H9 (cell line): ENCODE measurements around the gene CYP19A1. TPM values are rescaled to one million over a fixed set of nuclear protein-coding genes. Genes with fewer than 3 reads are reported as not detected.

Source experiments
- DNase-seq: peaks from one replicate; pipeline ENCODE4 v3.0.0-alpha.2; 2017
- H2AFZ ChIP-seq: one replicate; pipeline ENCODE4 v1.6.1; 2013; ENCODE audit warnings: mild to moderate bottlenecking, low read length, control low read depth, moderate library complexity
- H2AK5ac ChIP-seq: 2 replicates; pipeline ENCODE4 v1.6.1; 2013; ENCODE audit warnings: low read length, control low read depth, mixed read lengths; ENCODE audit not compliant: insufficient read length
- H2BK120ac ChIP-seq: one replicate; pipeline ENCODE4 v1.6.1; 2013; ENCODE audit warnings: low read depth, mild to moderate bottlenecking, low read length, control low read depth, inconsistent platforms; ENCODE audit not compliant: poor library complexity, severe bottlenecking
- H2BK12ac ChIP-seq: 2 replicates; pipeline ENCODE4 v1.6.1; 2013; ENCODE audit warnings: low read length, control low read depth, mixed read lengths, low read depth; ENCODE audit not compliant: insufficient read length
- H2BK15ac ChIP-seq: 2 replicates; pipeline ENCODE4 v1.6.1; 2013; ENCODE audit warnings: low read depth, low read length, control low read depth
- H2BK20ac ChIP-seq: one replicate; pipeline ENCODE4 v1.6.1; 2013; ENCODE audit warnings: low read depth, mild to moderate bottlenecking, low read length, control low read depth, inconsistent platforms; ENCODE audit not compliant: poor library complexity, severe bottlenecking
- H2BK5ac ChIP-seq: 2 replicates; pipeline ENCODE4 v1.6.1; 2013; ENCODE audit warnings: low read length, control low read depth, mixed read lengths; ENCODE audit not compliant: insufficient read length
- H3K14ac ChIP-seq: 2 replicates; pipeline ENCODE4 v1.6.1; 2013; ENCODE audit warnings: low read length, control low read depth; ENCODE audit not compliant: insufficient read depth
- H3K18ac ChIP-seq: 2 replicates; pipeline ENCODE4 v1.6.1; 2013; ENCODE audit warnings: low read depth, mild to moderate bottlenecking, mixed read lengths, low read length, control low read depth; ENCODE audit not compliant: insufficient read length
- H3K23ac ChIP-seq: 2 replicates; pipeline ENCODE4 v1.6.1; 2013; ENCODE audit warnings: low read length, control low read depth, mixed read lengths, low read depth; ENCODE audit not compliant: insufficient read length
- H3K23me2 ChIP-seq: 2 replicates; pipeline ENCODE4 v1.6.1; 2013; ENCODE audit warnings: low read depth, mild to moderate bottlenecking, mixed read lengths, low read length, control low read depth; ENCODE audit not compliant: insufficient read length, poor library complexity, severe bottlenecking
- H3K27ac ChIP-seq: 2 replicates; pipeline ENCODE4 v1.5.1; 2013; ENCODE audit warnings: low read length, control low read depth, mixed read lengths, low read depth; ENCODE audit not compliant: insufficient read length
- H3K27me3 ChIP-seq: 2 replicates; pipeline ENCODE4 v1.6.1; 2013; ENCODE audit warnings: low read length, control low read depth, inconsistent platforms; ENCODE audit not compliant: insufficient read depth
- H3K4ac ChIP-seq: 2 replicates; pipeline ENCODE4 v1.6.1; 2013; ENCODE audit warnings: low read depth, mild to moderate bottlenecking, control low read depth, inconsistent platforms, low read length, moderate library complexity
- H3K4me1 ChIP-seq: 2 replicates; pipeline ENCODE4 v1.6.1; 2013; ENCODE audit warnings: low read length, control low read depth, inconsistent platforms; ENCODE audit not compliant: insufficient read depth
- H3K4me2 ChIP-seq: 2 replicates; pipeline ENCODE4 v1.6.1; 2013; ENCODE audit warnings: low read length, control low read depth, mixed read lengths; ENCODE audit not compliant: insufficient read length, insufficient read depth
- H3K56ac ChIP-seq: 2 replicates; pipeline ENCODE4 v1.6.1; 2013; ENCODE audit warnings: low read depth, mild to moderate bottlenecking, mixed read lengths, low read length, control low read depth; ENCODE audit not compliant: insufficient read length
- H3K79me1 ChIP-seq: 2 replicates; pipeline ENCODE4 v1.6.1; 2013; ENCODE audit warnings: low read depth, mild to moderate bottlenecking, moderate library complexity, low read length, control low read depth, inconsistent platforms; ENCODE audit not compliant: insufficient read depth, poor library complexity, severe bottlenecking
- H3K79me2 ChIP-seq: 2 replicates; pipeline ENCODE4 v1.6.1; 2013; ENCODE audit warnings: low read length, control low read depth, inconsistent platforms; ENCODE audit not compliant: insufficient read depth
- H3K9ac ChIP-seq: 2 replicates; pipeline ENCODE4 v1.6.1; 2013; ENCODE audit warnings: low read length, control low read depth, mixed read lengths; ENCODE audit not compliant: insufficient read length; ENCODE audit errors: extremely low read depth
- H3K9me3 ChIP-seq: one replicate; pipeline ENCODE4 v1.6.1; 2013; ENCODE audit warnings: low read depth, low read length, inconsistent platforms; ENCODE audit not compliant: control insufficient read depth
- H3T11ph ChIP-seq: one replicate; pipeline ENCODE4 v1.6.1; 2013; ENCODE audit warnings: mild to moderate bottlenecking, low read length, control low read depth, inconsistent platforms
- H4K20me1 ChIP-seq: one replicate; pipeline ENCODE4 v1.6.1; 2013; ENCODE audit not compliant: control insufficient read depth, insufficient read length, insufficient read depth
- H4K5ac ChIP-seq: 2 replicates; pipeline ENCODE4 v1.6.1; 2013; ENCODE audit warnings: low read depth, mild to moderate bottlenecking, mixed read lengths, low read length, control low read depth; ENCODE audit not compliant: insufficient read length
- H4K8ac ChIP-seq: replicated peaks from 2 replicates; pipeline ENCODE4 v1.6.1; 2013; ENCODE audit warnings: low read length, control low read depth, mixed read lengths, low read depth; ENCODE audit not compliant: insufficient read length
- H4K91ac ChIP-seq: 2 replicates; pipeline ENCODE4 v1.6.1; 2013; ENCODE audit warnings: low read depth, mild to moderate bottlenecking, moderate library complexity, mixed read lengths, low read length, control low read depth; ENCODE audit not compliant: insufficient read length
- H3K27ac Mint-ChIP-seq, 3 experiments: 2 replicates in 2 of 3; 3 replicates in 1 of 3; pipeline ENCODE4 v1.8.0; 2020 to 2021; ENCODE audit warnings: mixed read lengths in 3 of 3, mild to moderate bottlenecking in 1 of 3, moderate library complexity in 1 of 3
- H3K27me3 Mint-ChIP-seq: 2 replicates; pipeline ENCODE4 v1.8.0; 2021; ENCODE audit warnings: low read depth, mild to moderate bottlenecking, moderate library complexity, mixed read lengths
- H3K36me3 Mint-ChIP-seq, 3 experiments: 2 replicates in 2 of 3; 3 replicates in 1 of 3; pipeline ENCODE4 v1.8.0; 2020 to 2021; ENCODE audit warnings: low read depth in 3 of 3, mixed read lengths in 3 of 3; ENCODE audit not compliant: insufficient read depth in 1 of 3
- H3K4me1 Mint-ChIP-seq, 2 experiments: 2 replicates each; pipeline ENCODE4 v1.8.0; 2020; ENCODE audit warnings: mixed read lengths in 2 of 2
- H3K4me3 Mint-ChIP-seq, 2 experiments: 2 replicates in 1 of 2; 3 replicates in 1 of 2; pipeline ENCODE4 v1.8.0; 2020 to 2021; ENCODE audit warnings: mild to moderate bottlenecking in 2 of 2, mixed read lengths in 2 of 2, moderate library complexity in 1 of 2
- H3K9me3 Mint-ChIP-seq, 2 experiments: 2 replicates in 1 of 2; 3 replicates in 1 of 2; pipeline ENCODE4 v1.8.0; 2020; ENCODE audit warnings: mild to moderate bottlenecking in 2 of 2, mixed read lengths in 2 of 2, moderate library complexity in 1 of 2
- WGBS: extraction: QIAGEN DNeasy Blood & Tissue Kit; methylation state at CpG from one replicate; pipeline ENCODE4 v1.1.7; 2013; ENCODE audit warnings: missing lambda C conversion rate, low lambda C conversion rate, mixed read lengths; ENCODE audit not compliant: insufficient read length; ENCODE audit errors: extremely low coverage; 5-methylcytosine and 5-hydroxymethylcytosine counted together
- total RNA-seq: library from RNA; stranded (reverse); gene quantifications from 2 replicates; pipeline ENCODE4 v1.2.1, GENCODE V29; 2021
- TF ChIP-seq, protein P1 (sequence below): fragments of 200-600 bp; sonication (generic); conservative IDR thresholded peaks from 3 replicates; pipeline ENCODE4 v1.8.0; 2021; ENCODE audit warnings: antibody characterized with exemption, mild to moderate bottlenecking

Gene CYP19A1
- total RNA-seq, 1 experiment from 2014 or later, result not detected

GRCh38 chr15:51310064-51310463, 28.3 kb downstream of the CYP19A1 start:
- H3K9me3 Mint-ChIP-seq, result no peaks in the 10 kb centered on the region
- TF ChIP-seq, protein P1, sequence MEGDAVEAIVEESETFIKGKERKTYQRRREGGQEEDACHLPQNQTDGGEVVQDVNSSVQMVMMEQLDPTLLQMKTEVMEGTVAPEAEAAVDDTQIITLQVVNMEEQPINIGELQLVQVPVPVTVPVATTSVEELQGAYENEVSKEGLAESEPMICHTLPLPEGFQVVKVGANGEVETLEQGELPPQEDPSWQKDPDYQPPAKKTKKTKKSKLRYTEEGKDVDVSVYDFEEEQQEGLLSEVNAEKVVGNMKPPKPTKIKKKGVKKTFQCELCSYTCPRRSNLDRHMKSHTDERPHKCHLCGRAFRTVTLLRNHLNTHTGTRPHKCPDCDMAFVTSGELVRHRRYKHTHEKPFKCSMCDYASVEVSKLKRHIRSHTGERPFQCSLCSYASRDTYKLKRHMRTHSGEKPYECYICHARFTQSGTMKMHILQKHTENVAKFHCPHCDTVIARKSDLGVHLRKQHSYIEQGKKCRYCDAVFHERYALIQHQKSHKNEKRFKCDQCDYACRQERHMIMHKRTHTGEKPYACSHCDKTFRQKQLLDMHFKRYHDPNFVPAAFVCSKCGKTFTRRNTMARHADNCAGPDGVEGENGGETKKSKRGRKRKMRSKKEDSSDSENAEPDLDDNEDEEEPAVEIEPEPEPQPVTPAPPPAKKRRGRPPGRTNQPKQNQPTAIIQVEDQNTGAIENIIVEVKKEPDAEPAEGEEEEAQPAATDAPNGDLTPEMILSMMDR, result no peak

More at GRCh38 chr15:51310064-51310463, 28.3 kb downstream of the CYP19A1 start:
- Histone ChIP-seq H3K79me2 (no peaks in the 10 kb centered on the region), H3K9me3 (no peaks in the 10 kb centered on the region), H4K8ac (no peak overlapping the region), H3K4ac (no peak overlapping the region), H2BK12ac (no peak overlapping the region), H2AFZ (no peak overlapping the region), H3K27ac (no peak overlapping the region), H3K79me1 (no peaks in the 10 kb centered on the region), H4K5ac (no peak overlapping the region), H3K18ac (no peak overlapping the region), H2AK5ac (no peak overlapping the region), H3K23me2 (no peaks in the 10 kb centered on the region), H3K4me2 (no peak overlapping the region), H3K9ac (no peak overlapping the region), H3K27me3 (no peaks in the 10 kb centered on the region), H3K4me1 (no peaks in the 10 kb centered on the region), H2BK15ac (no peak overlapping the region), H2BK20ac (no peak overlapping the region), H3T11ph (no peak overlapping the region), H4K20me1 (no peaks in the 10 kb centered on the region), H3K56ac (no peak overlapping the region), H4K91ac (no peak overlapping the region), H3K23ac (no peak overlapping the region), H2BK5ac (no peak overlapping the region), H2BK120ac (no peak overlapping the region), H3K14ac (no peak overlapping the region)
- no CpG with 5 or more reads among the region's 2 CpGs for WGBS
- Mint-ChIP-seq H3K36me3 (no peaks in the 10 kb centered on the region), H3K27ac (no peak overlapping the region), H3K4me3 (no peak overlapping the region), H3K4me1 (peaks cover 4 to 11% of the 10 kb centered on the region in 2 experiments; a peak in 3 of 4 replicates), H3K27me3 (peaks cover 18% of the 10 kb centered on the region)
- DNase-seq, result no peak
